NCI-H187 (cell line): ENCODE results near the gene KRT1.
"Not testable (repeated sequence)": the region's sequence is repeated elsewhere in the genome, so short reads cannot be mapped to it uniquely, and the experiment has no call there.

Source experiments
- DNase-seq, 2 experiments: peaks; one replicate each; lab custom pipeline; 2025; lab: John Stamatoyannopoulos, UW

Gene KRT1

DNA sequence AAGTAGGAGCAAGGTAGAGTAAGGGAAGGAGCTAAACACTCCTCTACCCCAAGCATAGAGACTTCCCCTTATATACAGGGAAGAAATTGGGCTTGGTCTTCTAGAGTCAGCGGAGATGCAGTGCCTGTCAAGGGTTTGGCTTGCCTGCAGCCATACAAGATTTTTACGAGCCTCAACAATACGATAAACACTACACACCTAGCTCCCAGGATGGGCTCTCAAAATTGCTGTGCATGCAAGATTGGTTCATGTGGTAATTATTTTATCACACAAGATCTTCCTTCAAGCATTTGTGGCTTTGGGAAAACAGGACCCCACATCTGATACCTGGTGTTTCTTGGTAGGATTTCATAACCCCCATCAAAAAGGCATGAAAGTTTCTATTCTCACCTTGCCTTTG, at the start of gene KRT1:
KRT1 (minus strand) TSS at position 45 of the 400 bp plus-strand sequence. CDS start 59 bp downstream, outside the sequence.
- no peak for DNase-seq

DNA sequence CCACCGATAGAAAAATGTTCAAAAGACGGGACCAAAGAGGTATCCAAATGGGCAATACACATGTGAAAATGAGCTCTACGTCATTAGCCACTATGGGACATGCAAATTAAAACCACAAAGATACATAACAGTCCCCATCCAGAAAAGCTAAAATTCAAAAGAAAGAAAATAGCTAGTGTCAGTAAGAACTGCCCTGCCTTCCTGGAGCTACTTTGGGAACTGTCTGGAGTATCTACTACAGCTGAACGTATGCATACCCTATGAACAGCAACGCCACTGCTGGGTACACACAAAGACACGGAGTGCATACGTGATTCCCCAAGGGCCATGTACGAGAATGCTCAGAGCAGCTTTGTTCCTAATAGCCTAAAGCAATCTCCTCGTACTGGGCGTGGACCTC, 48.9 kb upstream of the KRT1 start:
- DNase-seq: no peak

- no peak for DNase-seq
Measured at GRCh38 chr12:52728374-52728773, 48.2 kb upstream of the KRT1 start.

GRCh38 chr12:52727037-52727436, 46.8 kb upstream of the KRT1 start:
- no peak for DNase-seq

DNA sequence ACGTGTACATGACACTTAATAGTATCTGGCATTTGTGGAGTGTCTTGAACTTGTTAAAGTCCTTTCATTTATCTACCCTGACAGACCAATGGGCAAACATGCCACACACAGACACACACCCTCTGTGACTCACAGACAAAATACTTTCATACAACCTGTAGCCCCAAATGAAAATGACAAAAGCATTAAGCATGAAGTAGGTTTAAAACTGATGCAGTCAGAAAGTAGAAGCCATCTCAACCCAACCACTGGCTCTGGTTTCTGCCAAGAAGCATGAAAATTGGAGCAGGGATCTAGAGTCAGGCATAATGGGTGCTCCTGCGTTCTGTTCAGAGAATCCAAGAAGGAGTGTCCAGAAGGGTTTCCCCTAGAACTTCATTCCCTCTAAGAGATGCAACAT, 46.2 kb upstream of the KRT1 start:
- no peak for DNase-seq

DNA sequence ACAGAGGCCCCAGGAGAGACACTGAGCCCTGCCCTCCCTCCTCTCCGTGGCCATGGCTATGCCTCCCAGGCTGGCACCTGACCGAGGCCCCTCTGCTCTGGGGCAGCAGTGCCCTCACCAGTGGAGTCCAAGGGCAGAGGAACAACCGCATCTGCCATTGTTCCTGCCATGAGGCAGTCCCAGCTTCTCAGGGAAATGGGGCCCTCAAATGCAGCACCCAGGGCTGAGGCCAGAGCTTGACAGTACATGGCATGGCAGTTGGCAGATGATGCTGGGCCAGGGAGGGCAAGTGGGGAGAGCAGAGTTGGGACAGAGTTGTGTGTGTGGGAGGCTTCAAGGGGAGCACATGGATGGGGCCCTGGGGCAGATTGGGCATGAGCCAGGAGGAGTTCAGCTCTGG, 44.2 kb upstream of the KRT1 start:
- no peak for DNase-seq

GRCh38 chr12:52722680-52723079, 42.5 kb upstream of the KRT1 start:
- no peak for DNase-seq

DNA sequence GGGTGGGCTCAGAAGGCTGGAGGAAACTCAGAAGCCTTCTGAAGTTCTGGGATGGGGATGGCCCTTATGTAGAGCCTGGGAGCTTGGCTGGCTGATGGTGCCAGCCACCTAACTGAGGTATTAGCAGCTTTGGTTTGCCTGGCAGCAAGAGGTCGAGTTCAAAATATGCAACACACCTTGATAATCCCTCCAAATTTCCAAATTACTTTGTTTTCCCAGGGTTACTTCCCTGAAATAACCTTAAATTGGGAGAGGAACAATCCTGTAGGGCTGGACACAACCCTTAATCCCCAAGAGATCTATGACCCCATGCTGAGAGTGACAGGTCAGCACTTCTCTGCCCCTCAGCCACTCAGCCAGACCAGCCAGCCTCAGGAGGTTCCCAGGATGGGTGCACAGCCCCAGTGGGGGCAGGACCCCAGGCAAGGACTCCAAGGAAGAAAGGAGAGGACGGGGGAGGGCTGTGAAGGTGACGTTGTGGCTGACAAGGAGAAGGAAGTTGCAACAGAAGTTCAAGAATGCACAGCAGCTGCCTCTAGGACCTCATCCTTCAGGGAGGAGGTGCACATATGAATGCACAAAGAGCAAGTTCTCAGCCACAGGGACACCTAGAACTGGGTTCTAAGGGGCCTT, 41.7 kb upstream of the KRT1 start:
- DNase-seq: no peak

DNA sequence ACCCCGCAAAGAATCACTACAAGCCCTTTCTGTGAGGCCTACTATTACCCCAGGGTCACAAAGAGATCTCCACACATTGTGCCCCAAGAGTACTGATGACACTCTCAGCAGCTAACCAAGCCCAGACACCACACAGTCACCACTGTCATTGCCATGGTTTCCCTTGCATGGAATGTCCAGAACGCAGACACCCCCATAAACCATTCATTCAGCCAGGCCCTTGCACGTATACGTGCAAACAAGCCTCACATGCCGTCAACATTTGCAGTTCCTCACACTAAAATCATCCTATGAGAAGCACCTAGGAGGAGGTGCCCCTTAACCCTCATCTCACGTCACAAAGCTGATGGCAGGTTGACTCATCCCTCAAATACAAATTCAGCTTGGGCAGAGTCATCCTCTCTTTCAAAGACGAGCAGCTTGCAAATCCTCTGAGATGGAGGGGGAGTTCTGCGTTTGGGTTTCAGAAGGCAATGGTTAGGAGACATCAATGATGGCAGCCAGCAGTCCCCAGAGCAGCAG, 40.2 kb upstream of the KRT1 start:
- DNase-seq: no peak

DNA sequence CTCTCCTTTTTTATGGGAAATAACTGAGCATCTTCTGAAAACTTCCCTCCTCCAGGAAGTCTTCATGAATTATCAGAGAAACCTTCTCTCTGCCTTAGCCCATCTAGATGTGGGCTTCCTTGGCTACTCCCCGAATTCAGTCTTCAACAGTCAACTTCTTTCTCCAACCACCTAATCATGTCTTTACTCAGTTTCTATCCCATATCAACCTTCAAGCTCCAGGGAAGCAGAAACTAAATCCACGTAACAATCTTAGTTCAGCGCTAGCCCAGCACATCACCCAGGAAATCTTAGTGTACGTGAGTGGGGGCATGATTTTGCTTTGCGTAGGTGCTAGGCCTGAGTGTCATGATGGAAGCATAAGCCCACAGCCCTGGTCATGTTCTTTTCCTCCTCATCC, 35.9 kb upstream of the KRT1 start:
- no peak for DNase-seq

- DNase-seq: no peak
Measured at GRCh38 chr12:52715416-52715815, 35.2 kb upstream of the KRT1 start.

DNA sequence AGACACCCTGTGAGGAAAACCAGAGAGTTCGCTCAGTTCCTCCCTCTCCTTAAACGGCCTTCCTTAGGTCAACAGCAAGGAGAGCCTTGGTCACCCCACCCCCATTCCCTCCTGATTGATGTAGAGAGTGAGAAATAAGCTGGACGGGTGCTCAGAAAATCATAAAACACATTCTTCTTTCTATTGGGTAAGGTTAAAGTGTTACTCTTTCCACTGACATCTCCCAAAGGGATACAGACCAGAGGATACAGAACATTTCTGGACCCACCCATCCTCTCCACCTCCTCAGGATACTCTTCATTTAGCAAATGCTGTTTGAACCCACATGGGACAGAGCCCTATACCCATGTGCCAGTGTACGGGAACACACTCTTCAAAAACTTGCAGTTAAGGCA, 34.7 kb upstream of the KRT1 start:
- no peak for DNase-seq

DNA sequence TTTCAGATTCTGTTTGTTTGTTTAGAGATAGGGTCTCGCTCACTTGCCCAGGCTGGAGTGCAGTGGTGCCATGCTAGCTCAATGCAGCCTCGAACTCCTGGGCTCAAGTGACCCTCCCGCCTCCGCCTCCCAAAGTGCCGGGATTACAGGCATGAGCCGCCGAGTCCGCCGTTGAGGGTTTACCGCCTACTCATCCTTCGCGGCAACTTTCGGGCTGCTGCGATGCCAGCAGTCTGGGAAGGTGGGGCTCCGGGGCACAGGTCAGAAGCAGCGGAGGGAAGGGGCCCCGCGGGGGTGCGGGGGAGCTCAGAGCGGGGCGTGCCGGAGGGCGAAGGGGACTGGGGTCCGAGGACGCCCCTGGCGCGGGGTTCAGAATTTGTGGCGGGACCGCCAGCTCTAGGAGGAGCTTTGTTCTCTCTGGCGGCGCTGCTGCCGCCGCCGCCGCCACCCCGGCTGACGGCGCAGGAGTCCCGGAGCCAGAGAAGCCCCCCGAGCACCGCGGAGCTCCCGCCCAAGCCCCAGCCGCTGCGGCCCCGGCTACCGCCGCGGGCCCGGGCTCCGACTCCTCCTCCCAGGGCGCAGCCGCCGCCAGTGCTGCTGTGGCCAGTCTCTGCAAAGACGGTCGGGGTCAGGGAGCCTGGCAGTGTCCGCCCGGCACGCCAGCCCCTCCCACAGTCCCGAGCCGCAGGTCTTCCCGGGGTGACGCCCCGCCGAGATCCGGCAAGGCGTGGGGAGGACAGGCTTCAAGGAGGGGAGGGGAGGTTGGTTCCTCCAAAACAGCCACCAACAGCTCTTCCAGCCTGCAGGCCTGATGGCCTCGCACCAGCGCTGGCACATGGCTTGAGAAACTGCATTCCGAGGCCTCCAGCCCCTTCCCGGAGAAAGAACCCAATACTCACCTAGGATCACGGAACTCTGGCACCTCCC, 34.0 kb upstream of the KRT1 start:
- DNase-seq: no peak

DNA sequence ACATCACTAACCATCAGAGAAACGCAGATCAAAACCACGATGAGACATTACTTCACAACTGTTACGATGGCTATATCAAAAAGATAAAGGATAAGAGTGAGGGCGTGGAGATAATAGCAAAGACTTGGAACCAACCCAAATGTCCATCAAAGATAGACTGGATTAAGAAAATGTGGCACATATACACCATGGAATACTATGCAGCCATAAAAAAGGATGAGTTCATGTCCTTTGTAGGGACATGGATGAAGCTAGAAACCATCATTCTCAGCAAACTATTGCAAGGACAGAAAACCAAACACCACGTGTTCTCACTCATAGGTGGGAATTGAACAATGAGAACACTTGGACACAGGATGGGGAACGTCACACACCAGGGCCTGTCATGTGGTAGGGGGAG, 31.9 kb upstream of the KRT1 start:
- not testable (repeated sequence) for DNase-seq

GRCh38 chr12:52710730-52711129, 30.5 kb upstream of the KRT1 start:
- DNase-seq: no peak

DNA sequence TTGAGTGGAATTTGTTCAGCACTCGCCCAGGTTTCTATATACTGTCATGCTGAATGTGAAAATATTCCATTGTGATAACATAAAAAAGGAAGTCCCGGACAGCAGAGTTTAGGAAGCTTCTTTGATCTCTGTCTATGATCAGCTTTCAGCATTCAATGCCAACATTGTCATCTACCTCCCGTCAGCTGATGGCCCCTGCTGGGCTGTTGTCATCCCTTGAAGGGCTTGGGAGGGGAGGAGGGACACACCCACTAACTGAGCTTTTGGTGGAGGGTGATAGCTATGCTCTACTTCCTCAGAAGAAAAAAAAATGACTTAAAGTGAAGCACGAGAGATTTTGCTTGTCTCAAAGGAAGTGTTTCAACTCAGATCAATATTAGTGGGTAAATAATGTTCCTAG, 27.8 kb upstream of the KRT1 start:
- no peak for DNase-seq

- DNase-seq: no peak
Measured at GRCh38 chr12:52704464-52704863, 24.3 kb upstream of the KRT1 start.

DNA sequence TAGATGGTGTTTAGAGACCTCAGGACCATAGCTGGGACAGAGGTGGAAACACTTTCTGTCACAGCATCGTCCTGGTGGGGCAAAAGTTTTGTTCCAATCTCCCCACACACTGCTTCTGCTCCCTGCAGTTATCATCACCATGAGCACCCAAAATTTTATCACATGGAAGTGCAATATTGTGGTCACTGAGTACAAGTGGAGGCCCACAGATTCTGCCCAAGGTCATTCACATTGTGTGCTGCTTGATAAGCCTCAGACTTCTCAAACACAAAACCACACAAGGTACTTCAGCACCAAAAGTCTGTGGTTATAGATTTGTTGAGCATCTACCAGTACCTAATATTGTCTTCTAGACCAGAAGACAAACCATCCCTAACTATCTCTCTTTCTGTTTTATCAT, 23.7 kb upstream of the KRT1 start:
- DNase-seq: no peak

DNA sequence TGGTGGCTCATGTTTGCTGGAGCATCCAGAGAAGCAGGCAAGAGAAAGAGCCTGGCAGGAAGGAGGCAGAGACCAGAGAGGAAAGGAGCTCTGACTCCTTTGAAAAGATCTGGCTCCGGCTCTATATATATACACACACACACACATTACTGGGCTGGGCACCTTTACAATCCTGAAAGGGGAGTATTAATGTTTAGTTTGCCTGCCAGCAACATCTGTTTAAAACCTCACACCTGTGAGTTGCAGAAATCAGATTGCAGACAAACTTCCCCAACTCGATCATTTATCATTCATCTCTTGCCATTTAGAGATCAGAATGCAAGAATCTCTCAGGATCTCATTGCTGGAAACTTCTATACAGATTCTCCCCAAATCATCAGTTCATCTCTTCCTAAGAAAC, 23.2 kb upstream of the KRT1 start, which contains the start of gene KRT77:
KRT77 (minus strand) TSS at position 101 of the 400 bp plus-strand sequence; CDS start at position 11, 90 bp downstream.
- DNase-seq: no peak

- no peak for DNase-seq
Measured at GRCh38 chr12:52702338-52702737, 22.1 kb upstream of the KRT1 start.

DNA sequence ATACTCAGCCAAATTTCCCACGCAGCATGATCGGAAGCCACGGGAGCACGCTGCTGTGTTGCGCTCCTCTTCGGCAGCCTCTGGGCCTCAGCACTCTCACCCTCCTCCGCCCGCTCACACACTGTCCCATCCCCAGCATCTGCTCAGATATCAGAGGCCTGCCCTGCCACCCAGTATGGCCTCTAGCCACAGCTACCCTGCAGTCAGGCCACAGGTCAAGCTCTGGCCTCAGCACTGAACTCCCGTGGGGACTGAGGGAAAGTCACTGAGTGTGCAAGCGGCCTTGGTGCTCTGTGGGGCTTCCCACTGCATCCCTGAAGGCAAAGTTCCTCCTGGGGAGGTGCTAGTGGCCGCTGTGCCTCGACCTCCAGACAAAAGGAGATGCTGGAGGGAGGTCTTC, 21.1 kb upstream of the KRT1 start:
- DNase-seq: no peak

- no peak for DNase-seq
Measured at GRCh38 chr12:52699960-52700359, 19.8 kb upstream of the KRT1 start.

DNA sequence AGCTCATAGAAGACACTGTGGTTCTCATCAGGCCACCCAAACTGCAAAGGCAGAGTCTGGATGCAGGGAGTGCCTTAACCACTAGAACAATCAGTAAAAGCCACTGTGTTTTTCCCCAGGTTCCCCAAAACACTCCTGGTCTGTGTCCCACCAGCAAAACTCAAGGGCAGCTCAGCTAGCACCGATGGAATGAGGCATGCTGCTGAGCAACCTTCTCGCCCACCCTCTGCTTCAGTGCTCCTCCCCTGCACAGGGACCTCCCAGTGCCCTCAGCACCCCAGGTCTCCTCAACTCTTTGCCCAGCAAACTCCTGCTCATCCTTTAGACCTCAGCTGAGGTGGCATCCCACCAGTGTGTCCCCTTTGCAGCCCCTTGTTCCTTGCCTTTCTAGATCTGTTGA, 19.2 kb upstream of the KRT1 start:
- no peak for DNase-seq
